GM13976 (cell line): ENCODE results near the gene ETNK2.

Experiments
- DNase-seq: peaks from one replicate; pipeline ENCODE4 v3.0.0; 2012; ENCODE audit warnings: low spot score
- in situ Hi-C: fragments of 300-500 bp; cut with MboI; formaldehyde crosslinking; loops from one replicate; pipeline ENCODE4 v1.12.0; 2022; ENCODE audit warnings: low sequenced_read_pairs, mixed read lengths, inconsistent platforms; ENCODE audit not compliant: unreplicated experiment
- TF ChIP-seq, protein P1 (sequence below): IDR thresholded peaks from 2 replicates; pipeline ENCODE4 v1.5.1; 2012; ENCODE audit warnings: borderline replicate concordance, mild to moderate bottlenecking; ENCODE audit not compliant: insufficient read depth; ENCODE audit errors: extremely low read depth, missing control alignments, control extremely low read depth

The ETNK2 gene

GRCh38 chr1:204190212-204191211 lies 38.7 kb upstream of the ETNK2 start:
- DNase-seq: peak; percentile 50
- in situ Hi-C loops: no loop called here

GRCh38 chr1:204188959-204189639 lies 37.3 kb upstream of the ETNK2 start:
- TF ChIP-seq, protein P1, sequence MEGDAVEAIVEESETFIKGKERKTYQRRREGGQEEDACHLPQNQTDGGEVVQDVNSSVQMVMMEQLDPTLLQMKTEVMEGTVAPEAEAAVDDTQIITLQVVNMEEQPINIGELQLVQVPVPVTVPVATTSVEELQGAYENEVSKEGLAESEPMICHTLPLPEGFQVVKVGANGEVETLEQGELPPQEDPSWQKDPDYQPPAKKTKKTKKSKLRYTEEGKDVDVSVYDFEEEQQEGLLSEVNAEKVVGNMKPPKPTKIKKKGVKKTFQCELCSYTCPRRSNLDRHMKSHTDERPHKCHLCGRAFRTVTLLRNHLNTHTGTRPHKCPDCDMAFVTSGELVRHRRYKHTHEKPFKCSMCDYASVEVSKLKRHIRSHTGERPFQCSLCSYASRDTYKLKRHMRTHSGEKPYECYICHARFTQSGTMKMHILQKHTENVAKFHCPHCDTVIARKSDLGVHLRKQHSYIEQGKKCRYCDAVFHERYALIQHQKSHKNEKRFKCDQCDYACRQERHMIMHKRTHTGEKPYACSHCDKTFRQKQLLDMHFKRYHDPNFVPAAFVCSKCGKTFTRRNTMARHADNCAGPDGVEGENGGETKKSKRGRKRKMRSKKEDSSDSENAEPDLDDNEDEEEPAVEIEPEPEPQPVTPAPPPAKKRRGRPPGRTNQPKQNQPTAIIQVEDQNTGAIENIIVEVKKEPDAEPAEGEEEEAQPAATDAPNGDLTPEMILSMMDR: no peak
- in situ Hi-C loops: no loop called here
- peak; percentile 46 for DNase-seq

More at GRCh38 chr1:204190212-204191211, 38.7 kb upstream of the ETNK2 start:
- TF ChIP-seq, protein P1: no peak

GRCh38 chr1:204186597-204186996 lies 34.8 kb upstream of the ETNK2 start:
- TF ChIP-seq, protein P1: no peak

GRCh38 chr1:204181116-204181515 lies 29.3 kb upstream of the ETNK2 start:
- TF ChIP-seq, protein P1: no peak
- in situ Hi-C loops: no loop called here
- no peak for DNase-seq

More at GRCh38 chr1:204186597-204186996, 34.8 kb upstream of the ETNK2 start:
- DNase-seq: no peak
- in situ Hi-C loops: no loop called here

- no peak for DNase-seq
- in situ Hi-C loops: no loop called here
- TF ChIP-seq, protein P1: no peak
These were observed 28.3 kb upstream of the ETNK2 start for GRCh38 chr1:204180133-204180532.

- in situ Hi-C loops: no loop called here
- DNase-seq: no peak
- TF ChIP-seq, protein P1: no peak
These were observed 26.8 kb upstream of the ETNK2 start for GRCh38 chr1:204178487-204179281.
